GM21515 (cell line): ENCODE data around the gene OR6C68.
"Not testable (repeated sequence)": the region's sequence is repeated elsewhere in the genome, so short reads cannot be mapped to it uniquely, and the experiment has no call there.

Source experiments
- ATAC-seq: cut with Tn5 transposase; IDR thresholded peaks from one replicate; pipeline ENCODE4 v1.9.1; 2021; ENCODE audit not compliant: unreplicated experiment

Gene OR6C68

DNA sequence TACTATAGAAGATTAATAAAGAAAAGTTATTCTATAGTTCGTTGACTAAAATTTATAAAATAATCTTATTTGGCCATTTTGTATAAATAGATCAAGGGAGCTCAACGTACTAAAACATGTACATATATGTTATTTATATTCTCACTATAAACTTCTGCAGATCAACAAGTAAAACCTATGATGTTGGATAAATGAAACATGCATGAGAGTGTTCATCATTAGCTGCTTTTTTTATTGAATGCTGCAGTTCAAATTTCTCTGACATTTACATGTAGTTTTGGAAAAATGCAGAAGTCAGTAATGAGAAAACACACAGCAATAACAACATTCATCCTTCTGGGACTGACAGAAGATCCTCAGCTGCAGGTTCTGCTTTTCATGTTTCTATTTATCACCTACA, at the start of gene OR6C68:
OR6C68 (plus strand) TSS at position 301 of the 400 bp plus-strand sequence; CDS start at position 301, 0 bp downstream.
- ATAC-seq, result no peak

DNA sequence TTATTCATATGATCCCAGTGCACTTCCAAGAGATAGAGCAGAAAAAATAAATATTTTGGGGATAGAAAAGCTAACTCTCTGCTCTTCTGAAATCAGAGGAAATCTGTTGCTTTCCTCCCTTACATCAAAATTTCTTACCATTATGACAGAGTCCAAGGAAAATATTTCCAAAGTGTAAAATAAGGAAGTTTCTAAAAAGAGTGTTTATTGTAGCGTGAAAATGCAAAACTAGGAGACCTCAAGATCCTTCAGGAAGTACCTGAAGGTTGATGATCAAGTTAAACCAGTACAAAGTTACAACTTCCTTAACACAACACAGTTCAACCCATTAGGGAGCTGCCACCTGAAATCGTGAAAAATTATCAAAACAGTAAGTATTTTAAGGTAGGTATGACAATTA, 48.4 kb upstream of the OR6C68 start, which contains the start of gene OR6C2:
OR6C2 (plus strand) TSS at position 301 of the 400 bp plus-strand sequence. CDS start 8,138 bp downstream, outside the sequence.
- no peak for ATAC-seq

DNA sequence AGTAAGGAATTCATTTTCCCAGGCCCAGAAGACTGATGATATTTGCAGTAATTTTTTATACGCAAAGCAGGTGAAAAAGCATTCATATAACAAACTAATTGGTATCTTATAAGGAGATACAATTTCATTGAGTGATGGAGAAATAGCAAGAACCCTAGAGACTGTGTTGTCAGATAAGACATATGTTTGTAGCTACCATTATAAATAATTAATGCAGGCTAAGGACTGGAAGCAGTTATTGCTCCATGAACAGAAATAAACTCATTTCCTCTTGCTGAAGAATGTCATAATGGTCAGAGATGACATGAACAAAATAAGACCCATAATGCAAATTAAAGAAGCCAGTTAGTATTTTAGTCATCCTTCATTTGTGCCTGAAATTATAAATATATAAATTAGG, 46.8 kb upstream of the OR6C68 start:
- no peak for ATAC-seq

DNA sequence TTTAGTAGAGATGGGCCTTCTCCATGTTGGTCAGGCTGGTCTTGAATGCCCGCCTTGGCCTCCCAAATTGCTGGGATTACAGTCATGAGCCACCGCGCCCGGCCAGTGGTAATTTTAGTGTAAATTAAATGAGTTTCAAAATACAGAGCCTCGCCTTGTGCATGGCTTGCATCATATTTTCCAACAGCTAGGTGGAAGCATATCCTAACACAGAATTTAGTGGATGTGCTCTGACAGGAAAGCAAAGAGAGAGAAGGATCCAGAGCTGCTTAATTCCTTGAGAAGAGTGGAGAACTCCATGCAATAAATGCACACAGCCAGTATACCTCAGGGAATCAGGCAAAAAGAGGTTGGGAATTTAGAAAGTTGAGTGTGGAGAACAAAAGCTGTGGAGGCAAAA, 45.9 kb upstream of the OR6C68 start:
- no peak for ATAC-seq

DNA sequence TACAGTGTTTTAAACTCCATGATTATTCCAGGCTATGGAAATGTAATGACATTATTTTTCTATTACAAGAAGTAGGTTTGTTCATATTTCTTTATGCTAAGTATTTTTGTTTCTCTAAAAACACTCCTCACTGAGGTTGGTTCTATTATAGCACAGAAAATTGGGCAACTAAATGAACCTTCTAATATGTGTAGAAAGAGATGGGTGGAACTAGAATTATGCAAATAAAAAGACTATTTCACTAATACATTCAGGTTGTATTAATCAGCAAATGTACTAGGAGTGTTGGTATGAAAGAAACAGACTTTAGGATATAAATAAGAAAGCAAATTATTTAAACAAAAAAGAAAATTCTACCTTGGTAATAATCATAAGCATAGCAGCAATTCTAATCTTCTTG, 43.4 kb upstream of the OR6C68 start:
- no peak for ATAC-seq

DNA sequence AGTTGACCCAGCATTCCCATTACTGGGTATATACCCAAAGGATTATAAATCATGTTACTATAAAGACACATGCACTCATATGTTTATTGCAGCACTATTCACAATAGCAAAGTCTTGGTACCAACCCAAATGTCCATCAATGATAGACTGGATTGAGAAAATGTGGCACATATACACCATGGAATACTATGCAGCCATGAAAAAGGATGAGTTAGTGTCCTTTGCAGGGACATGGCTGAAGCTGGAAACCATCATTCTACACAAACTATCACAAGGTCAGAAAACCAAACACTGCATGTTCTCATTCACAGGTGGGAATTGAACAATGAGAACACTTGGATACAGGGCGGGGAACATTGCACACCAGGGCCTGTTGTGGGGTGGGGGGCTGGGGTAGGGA, 27.3 kb upstream of the OR6C68 start:
- ATAC-seq, result not testable (repeated sequence)

DNA sequence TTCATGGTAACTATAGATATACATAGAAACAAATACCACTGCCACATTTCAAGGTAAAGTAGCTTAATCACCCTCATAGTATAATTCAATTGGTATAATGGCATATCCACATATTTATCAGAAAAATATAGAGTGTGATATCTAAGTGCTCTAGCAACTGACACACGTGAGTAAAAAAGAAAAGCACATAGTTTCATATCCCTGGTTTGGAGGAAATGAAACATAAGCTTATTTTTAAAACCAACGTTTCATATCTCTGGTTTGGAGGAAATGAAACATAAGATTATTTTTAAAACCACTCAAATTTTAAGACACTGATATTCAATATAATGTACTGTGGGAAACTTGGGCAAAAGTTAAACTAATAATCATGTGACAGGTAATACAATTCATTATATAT, 24.3 kb upstream of the OR6C68 start:
- ATAC-seq, result peak; percentile 67

DNA sequence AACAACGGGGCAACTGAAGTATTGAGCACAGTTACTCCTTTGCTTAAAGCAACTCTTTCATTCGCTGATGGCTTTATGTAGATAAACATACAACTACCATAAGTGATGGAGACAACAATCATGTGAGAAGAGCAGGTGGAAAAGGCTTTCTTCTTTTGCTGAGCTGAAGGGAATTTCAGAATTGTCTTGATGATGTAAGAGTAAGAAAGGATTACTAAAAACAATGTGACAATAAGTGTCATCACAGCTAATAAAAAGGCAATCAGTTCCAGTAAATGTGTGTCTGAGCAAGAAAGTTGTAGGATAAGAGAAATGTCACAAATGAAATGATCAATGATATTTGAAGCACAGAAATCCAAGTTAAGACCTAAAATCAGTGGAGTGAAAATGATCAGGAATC, 22.9 kb upstream of the OR6C68 start:
- no peak for ATAC-seq

DNA sequence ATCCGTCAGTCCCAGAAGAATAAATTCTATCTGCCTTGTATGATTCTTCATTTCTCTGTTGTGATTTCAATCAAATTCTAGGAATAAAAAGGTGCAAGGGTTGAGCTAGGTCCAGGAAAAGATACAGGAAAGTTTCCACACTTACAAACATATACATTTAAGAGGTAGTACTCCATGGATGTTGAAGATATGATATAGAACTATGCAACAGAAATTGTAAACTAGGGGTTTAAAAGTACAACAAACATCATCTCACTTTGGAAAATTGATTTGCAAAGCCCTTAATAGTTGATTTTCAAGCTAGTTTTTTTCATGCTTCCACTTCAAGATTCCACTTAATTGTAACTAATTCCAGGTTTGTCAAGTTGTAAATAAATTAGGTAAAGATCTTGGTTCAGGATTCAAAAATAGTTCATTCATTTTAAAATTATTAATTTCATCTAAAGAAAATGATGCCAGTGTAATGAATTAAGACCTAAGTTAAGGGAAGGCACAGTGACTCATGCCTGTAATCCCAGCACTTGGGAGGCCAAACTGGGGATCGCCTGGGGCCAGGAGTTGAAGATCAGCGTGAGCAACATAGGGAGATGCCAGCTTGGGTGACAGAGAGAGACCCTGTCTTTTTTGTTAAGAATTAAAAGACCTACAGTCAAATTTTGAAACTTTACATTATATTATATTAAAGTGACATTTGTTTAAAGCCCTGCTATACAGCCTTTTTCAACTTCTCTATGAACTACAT, 21.9 kb upstream of the OR6C68 start, which contains the start of gene OR6C70:
OR6C70 (minus strand) TSS at position 51 of the 742 bp plus-strand sequence; CDS start at position 51, 0 bp downstream.
- ATAC-seq, result no peak

DNA sequence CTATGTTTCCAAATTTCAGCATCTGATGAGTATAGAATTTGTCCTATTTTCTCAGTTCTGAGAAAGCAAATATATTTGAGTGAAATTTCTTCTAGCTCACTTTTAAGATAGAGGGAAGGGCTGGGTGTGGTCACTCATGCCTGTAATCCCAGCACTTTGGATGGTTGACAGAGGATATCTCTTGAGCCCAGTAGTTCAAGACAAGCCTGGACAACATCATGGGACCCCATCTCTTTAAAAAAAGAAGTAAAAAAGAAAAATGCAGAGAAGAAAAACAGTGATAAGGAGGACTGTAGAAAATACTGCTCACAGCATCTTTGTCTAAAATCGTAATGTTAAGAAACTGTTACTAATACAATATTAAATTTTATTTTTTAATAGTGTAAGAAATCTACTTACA, 19.9 kb upstream of the OR6C68 start:
- ATAC-seq, result no peak

DNA sequence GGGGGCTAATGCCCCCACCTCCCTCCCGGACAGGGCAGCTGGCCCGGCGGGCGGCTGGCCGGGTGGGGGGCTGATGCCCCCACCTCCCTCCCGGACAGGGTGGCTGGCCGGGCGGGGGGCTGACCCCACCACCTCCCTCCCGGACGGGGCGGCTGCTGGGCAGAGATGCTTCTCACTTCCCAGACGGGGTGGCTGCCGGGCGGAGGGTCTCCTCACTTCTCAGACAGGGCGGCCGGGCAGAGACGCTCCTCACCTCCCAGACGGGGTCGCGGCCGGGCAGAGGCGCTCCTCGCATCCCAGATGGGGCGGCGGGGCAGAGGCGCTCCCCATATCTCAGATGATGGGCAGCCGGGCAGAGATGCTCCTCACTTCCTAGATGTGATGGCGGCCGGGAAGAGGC, 13.0 kb upstream of the OR6C68 start:
- ATAC-seq, result not testable (repeated sequence)

DNA sequence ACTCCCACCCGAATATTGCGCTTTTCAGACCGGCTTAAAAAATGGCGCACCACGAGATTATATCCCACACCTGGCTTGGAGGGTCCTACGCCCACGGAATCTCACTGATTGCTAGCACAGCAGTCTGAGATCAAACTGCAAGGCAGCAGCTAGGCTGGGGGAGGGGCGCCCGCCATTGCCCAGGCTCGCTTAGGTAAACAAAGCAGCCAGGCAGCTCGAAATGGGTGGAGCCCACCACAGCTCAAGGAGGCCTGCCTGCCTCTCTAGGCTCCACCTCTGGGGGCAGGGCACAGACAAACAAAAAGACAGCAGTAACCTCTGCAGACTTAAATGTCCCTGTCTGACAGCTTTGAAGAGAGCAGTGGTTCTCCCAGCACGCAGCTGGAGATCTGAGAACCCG, 7.9 kb upstream of the OR6C68 start:
- ATAC-seq, result not testable (repeated sequence)

DNA sequence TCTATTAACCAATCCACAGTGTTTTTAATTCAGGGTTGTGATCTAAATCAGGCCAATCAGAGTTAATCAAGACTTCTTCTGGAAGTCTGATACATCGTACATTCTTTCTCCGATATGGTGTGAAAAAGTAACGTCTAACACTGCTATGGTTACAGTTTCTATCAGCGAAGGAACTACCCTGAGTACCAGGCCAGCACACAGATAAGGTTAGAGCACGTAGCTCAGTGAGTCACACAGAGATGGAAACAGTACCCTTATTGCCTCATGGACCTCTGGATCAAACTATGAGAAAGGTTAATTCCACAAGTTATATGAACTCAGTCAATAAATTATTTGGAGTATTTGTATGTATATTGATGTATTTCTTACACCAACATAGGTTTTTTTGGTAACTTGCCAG, 3.3 kb downstream of the OR6C68 start:
- no peak for ATAC-seq

DNA sequence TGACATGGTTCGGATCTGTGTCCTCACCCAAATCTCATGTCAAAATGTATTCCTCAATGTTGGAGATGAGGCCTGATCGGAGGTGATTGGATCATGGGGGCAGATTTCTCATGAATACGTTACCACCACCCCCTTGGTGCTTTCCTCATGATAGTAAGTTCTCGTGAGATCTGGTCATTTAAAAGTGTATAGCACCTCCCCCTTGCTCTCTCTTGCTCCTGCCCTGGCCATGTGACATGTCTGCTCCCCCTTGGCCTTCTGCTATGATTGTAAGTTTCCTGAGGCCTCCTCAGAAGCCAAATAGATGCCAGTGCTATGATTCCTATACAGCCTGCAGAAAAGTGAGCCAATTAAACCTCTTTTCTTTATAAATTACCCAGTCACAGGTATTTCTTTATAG, 7.1 kb downstream of the OR6C68 start:
- ATAC-seq, result no peak

DNA sequence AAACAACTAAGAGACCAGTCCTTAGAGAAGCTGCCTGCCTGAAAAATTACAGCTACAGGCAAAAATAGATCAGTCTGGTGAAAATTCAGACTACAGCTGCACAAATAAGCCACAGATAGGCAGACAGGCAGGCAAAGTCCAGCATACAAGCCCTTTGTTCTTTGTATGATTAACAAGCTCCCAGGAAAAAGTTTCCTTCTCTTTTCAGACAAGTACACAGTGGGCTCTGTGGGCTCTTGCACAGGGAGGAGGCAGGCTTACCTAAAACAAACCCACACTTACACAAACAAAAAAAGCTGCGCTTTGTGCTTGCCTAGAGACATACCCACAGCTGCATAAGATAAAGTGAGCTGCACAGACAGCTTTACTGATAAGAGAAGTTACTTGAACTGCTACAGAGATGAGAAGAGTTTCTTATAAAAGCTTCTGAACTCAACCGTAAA, 7.7 kb downstream of the OR6C68 start:
- no peak for ATAC-seq

DNA sequence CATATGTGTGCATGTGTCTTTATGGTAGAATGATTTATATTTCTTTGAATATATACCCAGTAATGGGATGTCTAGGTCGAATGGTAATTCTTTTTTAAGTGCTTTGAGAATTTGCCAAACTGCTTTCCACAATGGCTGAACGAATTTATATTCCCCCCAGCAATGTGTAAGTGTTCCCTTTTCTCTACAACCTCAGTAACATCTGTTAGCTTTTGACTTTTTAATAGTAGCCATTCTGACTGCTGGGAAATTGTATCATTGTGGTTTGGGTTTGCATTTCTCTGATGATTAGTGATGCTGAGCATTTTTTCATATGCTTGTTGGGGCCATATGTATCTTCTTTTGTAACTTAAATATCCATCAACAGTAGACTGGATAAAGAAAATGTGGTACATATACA, 9.4 kb downstream of the OR6C68 start:
- ATAC-seq, result no peak

DNA sequence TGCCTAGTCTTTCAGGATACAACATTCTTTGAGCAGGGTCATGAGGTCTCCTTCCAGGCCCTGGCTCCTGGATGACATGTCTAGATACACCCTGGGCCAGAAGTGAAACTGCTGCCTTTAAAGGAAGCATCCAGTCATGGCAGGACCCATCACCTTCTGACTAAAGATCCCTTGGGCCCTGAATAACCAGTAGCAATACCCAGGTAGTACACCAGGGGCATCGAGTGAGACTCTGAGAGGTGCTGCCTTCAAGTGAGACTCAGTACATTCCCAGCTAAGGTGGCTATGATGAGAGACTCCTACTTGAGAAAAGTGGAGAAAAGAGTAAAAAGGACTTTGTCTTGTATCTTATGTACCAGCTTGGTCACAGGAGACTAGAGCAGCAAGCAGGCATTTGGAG, 23.5 kb downstream of the OR6C68 start:
- ATAC-seq, result no peak

DNA sequence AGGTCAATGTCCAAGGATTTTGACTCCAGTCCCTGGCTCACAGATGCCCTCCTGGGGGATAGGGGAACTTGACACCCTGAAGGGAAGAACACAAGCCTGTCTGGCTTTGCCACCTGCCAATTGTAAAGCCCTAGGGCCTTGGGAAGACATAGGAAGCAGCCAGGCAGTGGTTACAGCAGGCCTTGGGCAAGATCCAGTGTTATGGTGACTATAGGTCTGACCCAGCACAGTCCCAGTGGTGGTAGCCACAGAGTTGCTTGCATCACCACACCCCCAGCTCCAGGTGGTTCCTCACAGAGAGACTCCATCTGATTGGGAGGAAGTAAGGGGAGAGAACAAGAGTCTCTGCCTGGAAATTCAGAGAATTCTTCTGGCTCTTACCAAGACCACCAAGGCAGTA, 24.2 kb downstream of the OR6C68 start:
- no peak for ATAC-seq
